WERI-Rb-1 (cell line): Measurements from ENCODE around the gene TUBGCP2.
A peak's percentile ranks its signal among the peaks of the same experiment; 100 is the strongest.
"Not testable (repeated sequence)": the region's sequence is repeated elsewhere in the genome, so short reads cannot be mapped to it uniquely, and the experiment has no call there.

Experiments used
- DNase-seq: peaks from one replicate; pipeline ENCODE4 v3.0.0-alpha.2; 2020
- H3K27ac ChIP-seq: fragments of 250-450 bp; sonication (Bioruptor Pico); 2 replicates; pipeline ENCODE4 v1.5.1; 2020; ENCODE audit warnings: mild to moderate bottlenecking, moderate library complexity
- H3K27me3 ChIP-seq: fragments of 250-450 bp; sonication (Bioruptor Pico); 2 replicates; pipeline ENCODE4 v1.5.1; 2021; ENCODE audit warnings: mild to moderate bottlenecking, low read depth, moderate library complexity; ENCODE audit not compliant: insufficient read depth, severe bottlenecking
- H3K36me3 ChIP-seq: fragments of 250-450 bp; sonication (Bioruptor Pico); 2 replicates; pipeline ENCODE4 v1.5.1; 2020; ENCODE audit warnings: mild to moderate bottlenecking, moderate library complexity
- H3K4me3 ChIP-seq: 2 replicates; pipeline ENCODE4 v1.5.1; 2011; ENCODE audit warnings: low read depth, mild to moderate bottlenecking, control low read depth, low read length
- H3K9me3 ChIP-seq: fragments of 250-450 bp; sonication (Bioruptor Pico); 2 replicates; pipeline ENCODE4 v1.5.1; 2021; ENCODE audit warnings: mild to moderate bottlenecking, moderate library complexity; ENCODE audit not compliant: severe bottlenecking
- TF ChIP-seq, protein P1 (sequence below): IDR thresholded peaks from 2 replicates; pipeline ENCODE4 v1.5.1; 2011; ENCODE audit warnings: low read depth, mild to moderate bottlenecking, control low read depth, inconsistent platforms, low read length

Gene TUBGCP2

DNA sequence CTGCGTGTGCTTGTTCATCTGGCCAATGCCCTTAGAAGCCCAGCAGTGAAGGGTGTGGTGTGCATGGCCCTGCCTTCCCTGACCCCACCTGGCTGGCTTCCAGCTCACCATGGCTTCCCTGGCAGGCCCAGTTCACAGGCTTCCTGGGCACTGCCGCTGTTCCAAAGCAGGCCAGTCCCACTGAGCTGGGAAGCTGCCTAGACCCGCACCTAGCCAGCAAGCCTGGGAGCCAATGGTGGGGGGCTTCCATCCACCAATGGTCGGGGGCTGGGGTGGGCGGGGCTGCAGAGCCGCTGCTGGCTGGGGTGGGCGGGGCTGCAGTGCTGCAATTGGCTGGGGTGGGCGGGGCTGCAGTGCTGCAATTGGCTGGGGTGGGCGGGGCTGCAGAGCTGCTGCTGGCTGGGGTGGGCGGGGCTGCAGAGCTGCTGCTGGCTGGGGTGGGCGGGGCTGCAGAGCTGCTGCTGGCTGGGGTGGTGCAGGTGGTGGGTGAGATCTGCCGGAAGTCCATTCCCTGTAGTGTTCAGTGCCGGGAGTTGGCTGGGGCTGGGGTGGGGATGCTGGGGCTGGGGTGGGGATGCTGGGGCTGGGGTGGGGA, 15.6 kb upstream of the TUBGCP2 start:
- DNase-seq: peak; percentile 93
- H3K4me3 ChIP-seq: peak overlapping the region; percentile 40
- no peaks in the 10 kb centered on the region for H3K36me3 ChIP-seq
- no peaks in the 10 kb centered on the region for H3K27me3 ChIP-seq
- TF ChIP-seq, protein P1, sequence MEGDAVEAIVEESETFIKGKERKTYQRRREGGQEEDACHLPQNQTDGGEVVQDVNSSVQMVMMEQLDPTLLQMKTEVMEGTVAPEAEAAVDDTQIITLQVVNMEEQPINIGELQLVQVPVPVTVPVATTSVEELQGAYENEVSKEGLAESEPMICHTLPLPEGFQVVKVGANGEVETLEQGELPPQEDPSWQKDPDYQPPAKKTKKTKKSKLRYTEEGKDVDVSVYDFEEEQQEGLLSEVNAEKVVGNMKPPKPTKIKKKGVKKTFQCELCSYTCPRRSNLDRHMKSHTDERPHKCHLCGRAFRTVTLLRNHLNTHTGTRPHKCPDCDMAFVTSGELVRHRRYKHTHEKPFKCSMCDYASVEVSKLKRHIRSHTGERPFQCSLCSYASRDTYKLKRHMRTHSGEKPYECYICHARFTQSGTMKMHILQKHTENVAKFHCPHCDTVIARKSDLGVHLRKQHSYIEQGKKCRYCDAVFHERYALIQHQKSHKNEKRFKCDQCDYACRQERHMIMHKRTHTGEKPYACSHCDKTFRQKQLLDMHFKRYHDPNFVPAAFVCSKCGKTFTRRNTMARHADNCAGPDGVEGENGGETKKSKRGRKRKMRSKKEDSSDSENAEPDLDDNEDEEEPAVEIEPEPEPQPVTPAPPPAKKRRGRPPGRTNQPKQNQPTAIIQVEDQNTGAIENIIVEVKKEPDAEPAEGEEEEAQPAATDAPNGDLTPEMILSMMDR: no peak
- H3K9me3 ChIP-seq: peaks cover 8% of the 10 kb centered on the region
- H3K27ac ChIP-seq: no peak overlapping the region; the same call in 1 of the 2 replicates

DNA sequence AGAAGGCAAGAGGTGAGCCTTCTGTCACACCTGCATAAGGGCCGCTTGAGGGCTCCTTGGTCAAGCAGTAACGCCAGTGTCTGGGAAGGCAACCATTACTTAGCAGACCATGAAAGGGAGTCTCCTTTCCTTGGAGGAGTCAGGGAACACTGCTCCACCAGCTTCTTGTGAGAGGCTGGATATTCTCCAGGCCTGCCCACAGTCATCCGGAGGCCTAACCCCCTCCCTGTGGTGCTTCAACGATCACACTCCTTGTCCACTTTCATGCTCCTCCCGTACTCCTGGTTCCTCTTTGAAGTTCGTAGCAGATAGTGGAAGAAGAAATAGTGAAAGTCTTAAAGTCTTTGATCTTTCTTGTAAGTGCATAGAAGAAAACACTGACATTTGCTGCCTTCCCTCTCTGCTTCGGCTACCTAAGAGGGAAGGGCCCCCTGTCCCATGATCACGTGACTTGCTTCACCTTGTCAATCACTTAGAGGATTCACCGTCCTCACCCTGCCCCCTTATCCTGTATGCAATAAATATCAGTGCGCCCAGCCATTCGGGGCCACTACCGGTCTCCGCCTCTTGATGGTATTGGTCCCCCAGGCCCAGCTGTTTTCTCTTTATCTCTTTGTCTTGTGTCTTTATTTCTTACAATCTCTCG, 13.5 kb upstream of the TUBGCP2 start:
- H3K27ac ChIP-seq, DNase-seq, H3K4me3 ChIP-seq, H3K9me3 ChIP-seq, H3K27me3 ChIP-seq, H3K36me3 ChIP-seq: not testable (repeated sequence)

DNA sequence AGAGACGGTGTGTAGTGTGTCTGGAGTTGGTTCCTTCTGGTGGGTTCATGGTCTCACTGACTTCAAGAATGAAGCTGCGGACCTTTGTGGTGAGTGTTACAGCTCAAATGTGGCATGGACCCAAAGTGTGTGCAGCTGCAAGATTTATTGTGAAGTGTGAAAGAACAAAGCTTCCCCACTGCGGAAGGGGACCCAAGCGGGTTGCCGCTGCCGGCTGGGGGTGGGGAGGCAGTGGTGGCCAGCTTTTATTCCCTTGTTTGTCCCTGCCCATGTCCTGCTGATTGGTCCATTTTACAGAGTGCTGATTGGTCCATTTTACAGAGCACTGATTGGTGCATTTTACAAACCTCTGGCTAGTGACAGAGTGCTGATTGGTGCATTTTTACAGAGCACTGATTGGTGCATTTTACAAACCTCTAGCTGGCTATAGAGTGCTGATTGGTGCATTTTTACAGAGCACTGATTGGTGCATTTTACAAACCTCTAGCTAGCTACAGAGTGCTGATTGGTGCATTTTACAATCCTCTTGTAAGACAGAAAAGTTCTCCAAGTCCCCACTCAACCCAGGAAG, 12.3 kb upstream of the TUBGCP2 start:
- not testable (repeated sequence) for H3K9me3 ChIP-seq, H3K36me3 ChIP-seq, H3K4me3 ChIP-seq, DNase-seq, H3K27me3 ChIP-seq, H3K27ac ChIP-seq

DNA sequence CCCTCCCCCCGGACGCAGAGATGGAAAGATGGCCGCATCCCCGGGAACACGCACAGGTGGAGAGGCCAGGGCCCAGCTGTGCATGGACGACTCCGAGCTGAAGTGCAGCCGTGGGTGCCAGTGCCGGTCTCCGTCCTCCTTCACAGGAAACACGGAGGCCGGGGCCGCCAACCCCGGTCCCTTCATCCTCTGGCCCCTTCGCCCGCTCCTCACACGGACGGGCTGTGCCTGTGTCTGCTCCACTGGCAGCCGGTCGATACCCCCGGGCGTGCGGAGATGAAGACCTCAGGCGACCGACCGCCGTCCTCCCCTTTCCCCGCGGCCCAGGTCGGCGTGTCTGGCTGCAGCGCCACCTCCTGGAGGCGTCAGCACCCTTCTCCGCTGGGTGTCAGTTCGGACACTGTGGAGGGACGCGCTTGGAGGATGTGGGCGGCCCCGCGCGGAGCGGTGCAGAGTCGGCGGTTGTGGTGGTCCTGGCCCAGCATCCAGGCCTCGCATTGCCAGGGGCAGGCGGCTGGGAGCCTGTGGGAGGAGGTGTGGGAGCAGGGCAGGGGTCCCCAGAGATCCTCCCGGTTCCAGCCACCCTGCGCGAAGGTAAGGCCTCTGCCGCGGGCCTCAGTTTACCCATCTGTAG, 9.9 kb upstream of the TUBGCP2 start:
- Histone ChIP-seq H3K4me3 (peak overlapping the region; percentile 65), H3K9me3 (peaks cover 8% of the 10 kb centered on the region), H3K36me3 (peaks cover 4% of the 10 kb centered on the region; the same call in 1 of the 2 replicates), H3K27ac (peak overlapping the region; percentile 82), H3K27me3 (no peaks in the 10 kb centered on the region)
- peak; percentile 91 for DNase-seq
- TF ChIP-seq, protein P1: peak; percentile 96

DNA sequence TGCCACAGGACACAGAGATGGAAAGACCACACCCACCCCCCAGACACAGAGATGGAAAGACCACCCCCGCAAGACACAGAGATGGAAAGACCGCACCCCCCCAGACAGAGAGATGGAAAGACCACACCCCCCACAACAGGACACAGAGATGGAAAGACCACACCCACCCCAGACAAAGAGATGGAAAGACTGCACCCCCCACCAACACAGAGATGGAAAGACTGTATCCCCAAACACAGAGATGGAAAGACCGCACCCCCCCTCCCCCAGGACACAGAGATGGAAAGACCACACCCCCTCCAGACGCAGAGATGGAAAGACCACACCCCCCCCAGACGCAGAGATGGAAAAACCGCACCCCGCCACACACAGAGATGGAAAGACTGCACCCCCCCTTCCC, 8.1 kb upstream of the TUBGCP2 start:
- H3K36me3 ChIP-seq: peaks cover 10% of the 10 kb centered on the region
- H3K4me3 ChIP-seq: no peak overlapping the region
- no peaks in the 10 kb centered on the region for H3K27me3 ChIP-seq
- TF ChIP-seq, protein P1: no peak
- DNase-seq: no peak
- H3K27ac ChIP-seq: no peak overlapping the region
- H3K9me3 ChIP-seq: peaks cover 8% of the 10 kb centered on the region

DNA sequence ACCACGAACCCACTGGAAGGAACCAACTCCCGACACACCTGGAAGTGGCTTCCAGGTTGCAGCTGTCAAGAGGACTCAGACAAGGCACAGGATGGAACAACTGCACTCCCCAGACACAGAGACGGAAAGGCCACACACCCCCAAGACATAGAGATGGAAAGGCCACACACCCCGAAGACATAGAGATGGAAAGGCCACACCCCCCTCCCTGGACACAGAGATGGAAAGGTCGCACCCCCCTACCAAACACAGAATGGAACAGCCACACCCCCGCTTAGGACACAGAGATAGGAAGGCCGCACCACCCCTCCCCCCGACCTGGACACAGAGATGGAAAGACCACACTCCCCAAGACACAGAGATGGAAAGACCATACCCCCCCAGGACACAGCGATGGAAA, 7.6 kb upstream of the TUBGCP2 start:
- DNase-seq: no peak
- Histone ChIP-seq H3K27me3 (no peaks in the 10 kb centered on the region), H3K36me3 (peaks cover 14% of the 10 kb centered on the region), H3K27ac (no peak overlapping the region), H3K9me3 (peaks cover 7% of the 10 kb centered on the region), H3K4me3 (no peak overlapping the region)
- TF ChIP-seq, protein P1: no peak
